ENCODE data around the gene SMG6. TPM values are rescaled to one million over a fixed set of nuclear protein-coding genes. Genes with fewer than 3 reads are reported as not detected.

The SMG6 gene
- total RNA-seq, 2 experiments from 2014 or later: 39.3 to 39.7 TPM

DNA sequence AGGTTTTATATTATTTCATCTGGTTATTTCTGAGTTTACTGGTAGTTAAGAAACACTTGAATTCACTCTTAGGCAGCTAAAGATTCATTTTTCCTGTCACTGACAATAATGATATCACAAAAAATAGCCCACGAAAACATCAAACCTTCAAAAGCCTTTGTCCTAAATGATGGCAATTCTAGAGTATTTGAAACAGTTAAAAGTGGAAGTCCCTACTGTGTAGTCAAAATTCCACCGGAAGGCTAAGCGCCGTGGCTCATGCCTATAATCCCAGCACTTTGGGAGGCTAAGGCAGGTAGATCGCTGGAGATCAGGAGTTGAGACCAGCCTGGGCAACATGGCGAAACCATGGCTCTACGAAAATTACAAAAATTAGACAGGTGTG is 145.2 kb downstream of the SMG6 start:
- CTCF ChIA-PET: interaction anchor here (0.7 to 1.8 kb wide), 3 partner anchors 45 to 87 kb away, joined by 3 to 6 read pairs (median 5); no protein-coding TSS in a partner anchor
- no peaks in the 10 kb centered on the region for H3K9me3 ChIP-seq (ENCODE audit: control insufficient read depth in 1 of 2, insufficient read depth in 1 of 2, low read length in 2 of 2)
- H3K9me3 Mint-ChIP-seq: no peaks in the 10 kb centered on the region
- H3K27ac Mint-ChIP-seq: no peak overlapping the region
- no peaks in the 10 kb centered on the region for H3K27me3 Mint-ChIP-seq
- peaks cover 43% of the 10 kb centered on the region for H3K36me3 ChIP-seq (ENCODE audit: insufficient read depth, low read length)
- no peak overlapping the region for H3K4me3 ChIP-seq (ENCODE audit: low read length)
- no peak overlapping the region for H3K27ac ChIP-seq (ENCODE audit: low read depth in 1 of 2, low read length in 2 of 2)
- peaks cover 73% of the 10 kb centered on the region for H3K36me3 Mint-ChIP-seq (ENCODE audit: low read depth)
- TF ChIP-seq, protein P1, sequence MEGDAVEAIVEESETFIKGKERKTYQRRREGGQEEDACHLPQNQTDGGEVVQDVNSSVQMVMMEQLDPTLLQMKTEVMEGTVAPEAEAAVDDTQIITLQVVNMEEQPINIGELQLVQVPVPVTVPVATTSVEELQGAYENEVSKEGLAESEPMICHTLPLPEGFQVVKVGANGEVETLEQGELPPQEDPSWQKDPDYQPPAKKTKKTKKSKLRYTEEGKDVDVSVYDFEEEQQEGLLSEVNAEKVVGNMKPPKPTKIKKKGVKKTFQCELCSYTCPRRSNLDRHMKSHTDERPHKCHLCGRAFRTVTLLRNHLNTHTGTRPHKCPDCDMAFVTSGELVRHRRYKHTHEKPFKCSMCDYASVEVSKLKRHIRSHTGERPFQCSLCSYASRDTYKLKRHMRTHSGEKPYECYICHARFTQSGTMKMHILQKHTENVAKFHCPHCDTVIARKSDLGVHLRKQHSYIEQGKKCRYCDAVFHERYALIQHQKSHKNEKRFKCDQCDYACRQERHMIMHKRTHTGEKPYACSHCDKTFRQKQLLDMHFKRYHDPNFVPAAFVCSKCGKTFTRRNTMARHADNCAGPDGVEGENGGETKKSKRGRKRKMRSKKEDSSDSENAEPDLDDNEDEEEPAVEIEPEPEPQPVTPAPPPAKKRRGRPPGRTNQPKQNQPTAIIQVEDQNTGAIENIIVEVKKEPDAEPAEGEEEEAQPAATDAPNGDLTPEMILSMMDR (IDR thresholded peaks at IDR 0.05): no peak
- intact Hi-C loops (cut with DNase I, micrococcal nuclease): loop anchor here in 1 of 2 experiments (10.0 kb wide), 1 partner anchor 104 kb away; the partner anchor contains the start of gene HIC1
- H3K4me3 Mint-ChIP-seq: no peak overlapping the region
- POLR2A ChIA-PET: no interaction called here
- H3K4me1 Mint-ChIP-seq (ENCODE audit: low read depth): peaks cover 5% of the 10 kb centered on the region
- ATAC-seq (ENCODE audit: poor library complexity): no peak
- DNase-seq: no peak
- no peaks in the 10 kb centered on the region for H3K27me3 ChIP-seq (ENCODE audit: control insufficient read depth in 1 of 2, insufficient read depth in 2 of 2, low read length in 2 of 2)
- no peaks in the 10 kb centered on the region for H3K4me1 ChIP-seq (ENCODE audit: insufficient read depth, low read length)

DNA sequence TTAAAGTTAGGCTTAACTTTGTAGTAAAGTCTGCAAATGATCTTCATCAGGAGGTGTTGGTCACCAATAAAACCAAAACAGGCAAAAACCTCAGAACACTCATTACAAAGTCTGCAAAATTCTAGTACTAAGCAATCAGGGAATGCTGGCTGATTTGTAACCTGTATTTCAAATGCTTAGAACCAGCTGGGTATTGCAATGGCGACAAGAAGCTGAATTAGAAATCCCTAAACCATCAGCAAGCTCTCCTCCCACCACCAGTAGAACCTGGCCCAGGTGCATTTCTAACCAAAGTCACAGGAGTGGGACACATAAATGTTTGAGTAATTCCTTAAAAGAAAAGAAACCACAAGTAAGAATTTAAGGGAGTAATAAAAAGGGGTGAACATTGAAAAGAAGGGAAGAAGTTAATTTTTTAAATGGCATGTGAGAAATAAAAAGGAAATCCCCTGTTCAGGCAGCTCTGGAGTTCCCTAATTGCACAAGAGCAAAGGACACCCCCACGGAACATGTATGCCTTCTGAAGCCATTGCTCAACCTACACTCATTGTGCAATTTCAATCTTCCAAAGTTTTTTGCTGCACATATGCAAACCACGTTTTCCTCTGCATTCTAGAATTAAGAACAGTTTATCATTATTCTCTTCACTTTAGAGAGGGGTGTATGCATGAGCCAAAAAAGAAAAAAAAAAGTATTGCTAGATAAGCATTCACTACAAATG is 145.8 kb downstream of the SMG6 start:
- ATAC-seq (ENCODE audit: poor library complexity) (no peak), DNase-seq (peak in 2 of 14 experiments; percentile 63 to 66)
- ChIA-PET POLR2A (no interaction called here), CTCF (interaction anchor here (0.7 to 1.8 kb wide), 3 partner anchors 45 to 87 kb away, joined by 3 to 6 read pairs (median 5); no protein-coding TSS in a partner anchor)
- no peak overlapping the region for H3K4me3 ChIP-seq (ENCODE audit: low read length)
- intact Hi-C loops (cut with DNase I, micrococcal nuclease): loop anchor here in 1 of 2 experiments (10.0 kb wide), 1 partner anchor 103 kb away; the partner anchor contains the start of gene HIC1
- TF ChIP-seq, protein P1 (IDR thresholded peaks at IDR 0.05): no peak
- H3K27ac Mint-ChIP-seq: no peak overlapping the region
- peaks cover 5% of the 10 kb centered on the region for H3K4me1 Mint-ChIP-seq (ENCODE audit: low read depth)
- H3K27me3 Mint-ChIP-seq: no peaks in the 10 kb centered on the region
- no peaks in the 10 kb centered on the region for H3K4me1 ChIP-seq (ENCODE audit: insufficient read depth, low read length)
- H3K36me3 Mint-ChIP-seq (ENCODE audit: low read depth): peaks cover 74% of the 10 kb centered on the region
- no peaks in the 10 kb centered on the region for H3K9me3 Mint-ChIP-seq
- no peaks in the 10 kb centered on the region for H3K27me3 ChIP-seq (ENCODE audit: control insufficient read depth in 1 of 2, insufficient read depth in 2 of 2, low read length in 2 of 2)
- H3K9me3 ChIP-seq (ENCODE audit: control insufficient read depth in 1 of 2, insufficient read depth in 1 of 2, low read length in 2 of 2): no peaks in the 10 kb centered on the region
- H3K27ac ChIP-seq (ENCODE audit: low read depth in 1 of 2, low read length in 2 of 2): no peak overlapping the region
- no peak overlapping the region for H3K4me3 Mint-ChIP-seq
- H3K36me3 ChIP-seq (ENCODE audit: insufficient read depth, low read length): peaks cover 38% of the 10 kb centered on the region

DNA sequence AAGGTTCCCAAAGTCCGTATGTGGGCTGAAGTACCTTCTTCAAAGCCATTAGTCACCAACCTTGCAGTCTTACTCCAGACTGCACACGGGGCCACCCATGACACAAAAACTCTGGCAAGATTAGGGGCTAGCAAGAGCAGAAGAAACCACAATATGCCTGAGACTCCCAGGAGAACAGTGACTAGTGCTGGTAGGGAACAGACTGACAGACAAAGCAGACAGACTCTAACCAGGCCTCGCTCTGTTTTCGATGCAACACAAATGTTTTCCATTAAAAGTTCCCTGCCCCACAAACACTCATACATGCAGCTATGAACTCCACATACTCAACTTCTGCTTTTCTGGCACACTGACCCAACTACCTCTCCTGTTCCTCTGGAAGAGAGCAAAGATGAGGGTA is 146.5 kb downstream of the SMG6 start:
- intact Hi-C loops (cut with DNase I, micrococcal nuclease): loop anchor here in 1 of 2 experiments (10.0 kb wide), 1 partner anchor 102 kb away; the partner anchor contains the start of gene HIC1
- Mint-ChIP-seq H3K9me3 (no peaks in the 10 kb centered on the region), H3K4me3 (no peak overlapping the region), H3K27me3 (no peaks in the 10 kb centered on the region), H3K4me1 (ENCODE audit: low read depth) (peaks cover 5% of the 10 kb centered on the region), H3K27ac (no peak overlapping the region), H3K36me3 (ENCODE audit: low read depth) (peaks cover 75% of the 10 kb centered on the region)
- H3K9me3 ChIP-seq (ENCODE audit: control insufficient read depth in 1 of 2, insufficient read depth in 1 of 2, low read length in 2 of 2): no peaks in the 10 kb centered on the region
- ChIA-PET CTCF (interaction anchor here (1.8 kb wide), 1 partner anchor 88 kb away, joined by 6 read pairs; no protein-coding TSS in a partner anchor), POLR2A (no interaction called here)
- peaks cover 33% of the 10 kb centered on the region for H3K36me3 ChIP-seq (ENCODE audit: insufficient read depth, low read length)
- H3K27me3 ChIP-seq (ENCODE audit: control insufficient read depth in 1 of 2, insufficient read depth in 2 of 2, low read length in 2 of 2): no peaks in the 10 kb centered on the region
- no peaks in the 10 kb centered on the region for H3K4me1 ChIP-seq (ENCODE audit: insufficient read depth, low read length)
- no peak overlapping the region for H3K4me3 ChIP-seq (ENCODE audit: low read length)
- no peak for ATAC-seq (ENCODE audit: poor library complexity)
- no peak overlapping the region for H3K27ac ChIP-seq (ENCODE audit: low read depth in 1 of 2, low read length in 2 of 2)
- DNase-seq: peak in 2 of 14 experiments; percentile 31 to 43
- TF ChIP-seq, protein P1 (IDR thresholded peaks at IDR 0.05): no peak

All from CD4-positive, alpha-beta T cell (primary cell).